Smooth muscle cell (in vitro differentiated cells): ENCODE measurements around the gene ANKS3. TPM values are rescaled to one million over a fixed set of nuclear protein-coding genes. Genes with fewer than 3 reads are reported as not detected.

Experiments used
- DNase-seq: peaks from one replicate; lab custom pipeline; 2025; ENCODE audit not compliant: unreplicated experiment; lab: John Stamatoyannopoulos, UW
- H2AFZ ChIP-seq: fragments of 200-600 bp; sonication (generic); 2 replicates; pipeline ENCODE4 v1.6.0; 2016; ENCODE audit warnings: antibody characterized with exemption, low read depth, mild to moderate bottlenecking
- H3F3A ChIP-seq: fragments of 200-600 bp; sonication (generic); 2 replicates; pipeline ENCODE4 v1.6.0; 2017; ENCODE audit warnings: antibody characterized with exemption, low read depth
- H3K27ac ChIP-seq: fragments of 200-600 bp; sonication (generic); 2 replicates; pipeline ENCODE4 v1.5.1; 2016; ENCODE audit warnings: low read depth, mild to moderate bottlenecking
- H3K27me3 ChIP-seq: fragments of 200-600 bp; sonication (generic); 2 replicates; pipeline ENCODE4 v1.6.1; 2016; ENCODE audit warnings: low read depth, mild to moderate bottlenecking
- H3K36me3 ChIP-seq: fragments of 200-600 bp; sonication (generic); 2 replicates; pipeline ENCODE4 v1.5.1; 2016; ENCODE audit warnings: low read depth
- H3K4me1 ChIP-seq: fragments of 200-600 bp; sonication (generic); 2 replicates; pipeline ENCODE4 v1.5.1; 2016; ENCODE audit warnings: low read depth
- H3K4me2 ChIP-seq: fragments of 200-600 bp; sonication (generic); 2 replicates; pipeline ENCODE4 v1.6.0; 2016; ENCODE audit warnings: mild to moderate bottlenecking
- H3K4me3 ChIP-seq: fragments of 200-600 bp; sonication (generic); 2 replicates; pipeline ENCODE4 v1.5.1; 2016; ENCODE audit warnings: mild to moderate bottlenecking
- H3K79me2 ChIP-seq: fragments of 200-600 bp; sonication (generic); 2 replicates; pipeline ENCODE4 v1.6.0; 2016; ENCODE audit warnings: low read depth, mild to moderate bottlenecking
- H3K9ac ChIP-seq: fragments of 200-600 bp; sonication (generic); 2 replicates; pipeline ENCODE4 v1.6.0; 2016; ENCODE audit warnings: low read depth
- H3K9me3 ChIP-seq: fragments of 200-600 bp; sonication (generic); replicated peaks from 2 replicates; pipeline ENCODE4 v1.5.1; 2016; ENCODE audit warnings: low read depth
- H4K20me1 ChIP-seq: fragments of 200-600 bp; sonication (generic); 2 replicates; pipeline ENCODE4 v1.6.0; 2016; ENCODE audit warnings: low read depth
- CTCF ChIP-seq: fragments of 200-600 bp; sonication (generic); IDR thresholded peaks from 2 replicates; pipeline ENCODE4 v1.5.1; 2017; ENCODE audit warnings: borderline replicate concordance, mild to moderate bottlenecking, antibody characterized with exemption; ENCODE audit not compliant: insufficient read depth, poor library complexity, severe bottlenecking
- WGBS: methylation state at CpG from one replicate; pipeline ENCODE4 v1.1.7; 2016; ENCODE audit warnings: low lambda C conversion rate; 5-methylcytosine and 5-hydroxymethylcytosine counted together
- polyA plus RNA-seq: library from polyadenylated mRNA; unstranded; fragments of >200 nt; fragmentation: Nextera tagmentation; extraction: Ambion mirVana; gene quantifications from 2 replicates; pipeline ENCODE4 v1.2.1, GENCODE V29; 2016
- total RNA-seq: library from RNA; depleted of rRNA; stranded (reverse); fragments of >200 nt; gene quantifications from 2 replicates; pipeline ENCODE4 v1.2.3, GENCODE V29; 2014

Gene ANKS3
- total and polyA plus RNA-seq, 2 experiments from 2014 or later: 15.3 to 15.6 TPM

DNA sequence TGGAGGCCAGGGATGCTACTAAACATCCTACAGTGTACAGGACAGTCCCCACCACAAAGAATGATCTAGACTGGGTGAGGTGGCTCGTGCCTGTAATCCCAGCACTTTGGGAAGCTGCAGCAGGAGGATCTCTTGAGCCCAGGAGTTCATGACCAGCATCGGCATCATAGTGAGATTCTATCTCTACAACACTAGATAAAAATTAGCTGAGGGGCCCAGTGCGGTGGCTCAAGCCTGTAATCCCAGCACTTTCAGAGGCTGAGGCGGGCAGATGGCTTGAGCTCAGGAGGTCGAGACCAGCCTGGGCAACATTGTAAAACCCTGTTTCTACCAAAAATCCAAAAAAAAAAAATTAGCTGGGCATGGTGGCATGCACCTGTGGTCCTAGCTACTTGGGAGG lies 38.3 kb upstream of the ANKS3 start:
- H3K27me3 ChIP-seq: no peaks in the 10 kb centered on the region
- H3K9ac ChIP-seq: no peak overlapping the region
- H3K36me3 ChIP-seq: no peaks in the 10 kb centered on the region
- no peaks in the 10 kb centered on the region for H3K79me2 ChIP-seq
- H3K27ac ChIP-seq: no peak overlapping the region
- WGBS: 85% methylated on average over 5 of the region's 5 CpGs
- DNase-seq: no peak
- H3K4me1 ChIP-seq: peaks cover 7% of the 10 kb centered on the region
- no peaks in the 10 kb centered on the region for H4K20me1 ChIP-seq
- TF ChIP-seq CTCF: no peak
- H3K4me2 ChIP-seq: no peak overlapping the region
- H3F3A ChIP-seq: peaks cover 9% of the 10 kb centered on the region
- H3K4me3 ChIP-seq: no peak overlapping the region
- H2AFZ ChIP-seq: no peak overlapping the region
- H3K9me3 ChIP-seq: no peaks in the 10 kb centered on the region

GRCh38 chr16:4771646-4772045 lies 37.6 kb upstream of the ANKS3 start:
- no peak overlapping the region for H3K27ac ChIP-seq
- H3K4me1 ChIP-seq: peaks cover 9% of the 10 kb centered on the region
- H3K9ac ChIP-seq: no peak overlapping the region
- H3F3A ChIP-seq: peaks cover 9% of the 10 kb centered on the region
- WGBS: 81% methylated on average over 3 of the region's 3 CpGs
- no peak for DNase-seq
- H3K9me3 ChIP-seq: no peaks in the 10 kb centered on the region
- no peaks in the 10 kb centered on the region for H3K36me3 ChIP-seq
- H3K79me2 ChIP-seq: peaks cover 3% of the 10 kb centered on the region
- H3K4me2 ChIP-seq: no peak overlapping the region
- H4K20me1 ChIP-seq: no peaks in the 10 kb centered on the region
- no peak overlapping the region for H3K4me3 ChIP-seq
- H2AFZ ChIP-seq: no peak overlapping the region
- H3K27me3 ChIP-seq: no peaks in the 10 kb centered on the region
- no peak for TF ChIP-seq CTCF

GRCh38 chr16:4769306-4769638 lies 35.2 kb upstream of the ANKS3 start:
- DNase-seq: no peak
- Histone ChIP-seq H3K27ac (no peak overlapping the region), H3K9ac (no peak overlapping the region), H3F3A (peaks cover 9% of the 10 kb centered on the region), H3K36me3 (no peaks in the 10 kb centered on the region), H3K79me2 (peaks cover 23% of the 10 kb centered on the region), H3K9me3 (no peaks in the 10 kb centered on the region), H3K4me2 (peak overlapping the region; percentile 98), H4K20me1 (no peaks in the 10 kb centered on the region), H3K27me3 (no peaks in the 10 kb centered on the region), H3K4me3 (peak overlapping the region; percentile 57), H2AFZ (peak overlapping the region; percentile 84), H3K4me1 (peaks cover 14% of the 10 kb centered on the region)
- no peak for TF ChIP-seq CTCF
- WGBS: 85% methylated on average over 7 of the region's 7 CpGs

DNA sequence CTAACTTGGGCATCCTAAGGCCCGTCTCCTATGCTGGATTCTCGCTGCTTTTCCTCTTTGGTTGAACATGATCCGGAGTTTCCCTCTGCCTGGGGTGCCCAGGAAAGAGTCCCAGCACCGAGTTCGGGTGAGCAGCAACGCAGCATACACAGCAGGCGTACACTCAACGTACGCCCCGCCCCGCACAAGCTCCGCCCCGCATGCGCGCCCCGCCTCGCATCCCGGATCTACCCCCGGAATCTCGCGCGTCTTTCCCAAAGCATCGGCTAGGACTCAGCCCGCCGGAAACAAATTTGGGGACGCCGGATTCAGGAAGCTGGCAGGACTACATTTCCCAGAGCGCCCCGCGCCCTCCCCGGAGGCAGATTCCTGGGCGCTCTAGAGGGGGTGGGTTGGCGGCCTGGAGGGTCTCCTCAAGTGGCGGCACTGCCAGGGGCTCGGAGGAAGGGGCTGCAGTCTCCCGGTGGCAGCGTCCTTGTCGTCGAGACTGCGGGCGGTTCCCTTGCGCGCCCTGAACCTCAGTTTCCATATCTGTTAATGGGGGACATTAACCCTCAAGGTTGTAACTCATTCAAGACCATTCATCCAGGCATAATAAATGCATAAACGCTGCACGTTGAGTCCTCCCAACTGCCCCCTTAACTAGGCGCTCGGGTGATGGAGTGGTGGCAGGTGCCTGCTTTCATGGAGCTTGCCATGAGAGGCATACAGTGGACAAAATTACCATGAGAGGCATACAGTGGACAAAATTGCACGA lies 34.7 kb upstream of the ANKS3 start:
- H3K9me3 ChIP-seq: no peaks in the 10 kb centered on the region
- no peaks in the 10 kb centered on the region for H3K36me3 ChIP-seq
- H3K4me3 ChIP-seq: peak overlapping the region; percentile 57
- 5% methylated on average over 45 of the region's 48 CpGs for WGBS
- TF ChIP-seq CTCF: no peak
- H3K4me1 ChIP-seq: peaks cover 14% of the 10 kb centered on the region
- H3K27ac ChIP-seq: peak overlapping the region; percentile 54
- H3K4me2 ChIP-seq: peak overlapping the region; percentile 98
- H3K9ac ChIP-seq: peak overlapping the region; percentile 12
- no peaks in the 10 kb centered on the region for H3K27me3 ChIP-seq
- peak overlapping the region; percentile 84 for H2AFZ ChIP-seq
- peak; percentile 81 for DNase-seq
- peaks cover 9% of the 10 kb centered on the region for H3F3A ChIP-seq
- no peaks in the 10 kb centered on the region for H4K20me1 ChIP-seq
- peaks cover 23% of the 10 kb centered on the region for H3K79me2 ChIP-seq
